ENCODE measurements around the gene SLC2A6. TPM values are rescaled to one million over a fixed set of nuclear protein-coding genes. Genes with fewer than 3 reads are reported as not detected.

SLC2A6 gene
- total and polyA plus RNA-seq, 2 of the 8 experiments (the other 6 are each of a cell fraction or from before 2014, with no cell fraction given), result 16.6 to 17.8 TPM

- TF ChIP-seq CHD7 (IDR thresholded peaks at IDR 0.05; ENCODE audit: insufficient replicate concordance, low read length) (no peak), TBP (IDR thresholded peaks at IDR 0.05; ENCODE audit: low read depth, low read length) (no peak), BCL11A (IDR thresholded peaks at IDR 0.05; ENCODE audit: low read depth in 2 of 2, low read length in 2 of 2) (no peak), SIX5 (IDR thresholded peaks at IDR 0.05; ENCODE audit: low read depth, low read length) (no peak), JUN (IDR thresholded peaks at IDR 0.05; ENCODE audit: low read depth, low read length) (no peak), HDAC6 (IDR thresholded peaks at IDR 0.05; ENCODE audit: low read depth, low read length) (no peak), ATF3 (IDR thresholded peaks at IDR 0.05; ENCODE audit: insufficient read depth, low read depth, low read length) (no peak), TAF1 (IDR thresholded peaks at IDR 0.05; ENCODE audit: low read depth, low read length) (no peak)
Observed at GRCh38 chr9:133515615-133516255, 36.8 kb upstream of the SLC2A6 start (continued).
